ENCODE measurements around the gene PBX1. TPM values are rescaled to one million over a fixed set of nuclear protein-coding genes. Genes with fewer than 3 reads are reported as not detected.

The PBX1 gene
- polyA plus RNA-seq, 1 donor (not counting 4 experiments of a cell fraction or from before 2014, with no cell fraction given), result 2.2 TPM

GRCh38 chr1:164637461-164638375 lies 78.7 kb downstream of the PBX1 start:
- no peak overlapping the region for H3K9ac ChIP-seq (ENCODE audit: control insufficient read depth, extremely low read depth, insufficient read depth, low read length)

DNA sequence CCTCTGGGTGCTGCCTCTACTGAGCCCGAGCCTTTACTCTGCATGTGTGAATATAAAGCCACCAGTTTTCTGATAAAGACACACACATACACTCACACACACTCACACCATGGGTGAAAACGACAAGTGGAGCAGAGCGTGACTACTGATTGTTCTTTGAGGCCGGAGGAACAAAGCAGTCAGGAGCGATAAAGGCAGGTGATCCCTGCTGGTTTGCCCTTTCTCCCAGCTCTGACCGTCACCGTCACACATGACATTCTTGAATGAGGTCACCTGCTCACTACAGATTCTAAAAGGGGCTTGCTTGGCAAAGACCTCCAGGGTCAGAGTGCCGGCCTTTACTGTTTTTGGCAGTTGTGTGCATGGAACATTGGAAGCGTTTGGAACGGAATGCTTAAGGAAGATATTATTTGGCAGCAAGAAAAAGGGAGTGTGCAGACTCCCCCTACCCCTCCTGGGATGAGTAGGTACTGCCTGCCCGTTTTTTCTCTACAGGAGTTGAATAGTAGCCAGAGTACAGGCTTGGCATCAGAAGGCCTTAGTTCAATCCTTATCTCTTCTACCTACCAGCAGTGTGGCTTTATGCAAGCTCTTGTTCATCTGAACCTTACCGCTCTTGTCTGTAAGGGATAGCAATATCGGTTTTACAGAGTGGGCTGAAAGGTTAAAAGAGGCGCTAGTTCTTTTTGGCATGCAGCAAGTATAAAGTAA lies 79.7 kb downstream of the PBX1 start:
- H3K4me2 ChIP-seq (ENCODE audit: control insufficient read depth, extremely low read depth, insufficient read depth, low read depth, low read length), result no peak overlapping the region
- no peaks in the 10 kb centered on the region for H4K20me1 ChIP-seq (ENCODE audit: control insufficient read depth, extremely low read depth, insufficient read depth, low read length)
- no peak overlapping the region for H3K4me3 ChIP-seq (ENCODE audit: control insufficient read depth in 2 of 3, extremely low read depth in 1 of 3, insufficient read depth in 2 of 3, low read depth in 1 of 3, low read length in 3 of 3)
- H3K9ac ChIP-seq (ENCODE audit: control insufficient read depth, extremely low read depth, insufficient read depth, low read length), result no peak overlapping the region
- H3K9me1 ChIP-seq (ENCODE audit: control insufficient read depth, extremely low read depth, insufficient read depth, low read length), result peaks cover 3% of the 10 kb centered on the region
- no peaks in the 10 kb centered on the region for H3K9me3 ChIP-seq (ENCODE audit: control insufficient read depth, low read depth, low read length)
- DNase-seq (ENCODE audit: low read depth, low spot score) (no peak), FAIRE-seq (no peak)
- dilution Hi-C loops (cut with MboI; ENCODE audit: extremely low pct_ligation_motif_present, low sequenced_read_pairs), result no loop called here
- peaks cover 13% of the 10 kb centered on the region for H3K4me1 ChIP-seq (ENCODE audit: control insufficient read depth, extremely low read depth, insufficient read depth, low read length)
- no peaks in the 10 kb centered on the region for H3K36me3 ChIP-seq (ENCODE audit: control insufficient read depth in 2 of 2, extremely low read depth in 1 of 2, insufficient read depth in 2 of 2, low read length in 2 of 2)
- no peaks in the 10 kb centered on the region for H3K79me2 ChIP-seq (ENCODE audit: control insufficient read depth, insufficient read depth, low read length)
- H3K27ac ChIP-seq (ENCODE audit: control insufficient read depth, insufficient read depth, low read length), result no peak overlapping the region
- no peak for TF ChIP-seq CTCF (optimal IDR thresholded peaks at IDR 0.05 in 1 of 3, IDR thresholded peaks at IDR 0.05 in 1 of 3, conservative IDR thresholded peaks at IDR 0.05 in 1 of 3; ENCODE audit: extremely low read depth in 1 of 3, insufficient read depth in 2 of 3, low read length in 3 of 3)
- H2AFZ ChIP-seq (ENCODE audit: control insufficient read depth, low read length), result no peak overlapping the region
- no peaks in the 10 kb centered on the region for H3K27me3 ChIP-seq (ENCODE audit: control insufficient read depth, extremely low read depth, insufficient read depth, low read length)

More at GRCh38 chr1:164637461-164638375, 78.7 kb downstream of the PBX1 start:
- dilution Hi-C loops (cut with MboI; ENCODE audit: extremely low pct_ligation_motif_present, low sequenced_read_pairs), result no loop called here
- H3K4me2 ChIP-seq (ENCODE audit: control insufficient read depth, extremely low read depth, insufficient read depth, low read depth, low read length), result peak overlapping the region; percentile 42
- H3K27ac ChIP-seq (ENCODE audit: control insufficient read depth, insufficient read depth, low read length), result no peak overlapping the region
- no peaks in the 10 kb centered on the region for H3K27me3 ChIP-seq (ENCODE audit: control insufficient read depth, extremely low read depth, insufficient read depth, low read length)
- H2AFZ ChIP-seq (ENCODE audit: control insufficient read depth, low read length), result no peak overlapping the region
- no peak overlapping the region for H3K4me3 ChIP-seq (ENCODE audit: control insufficient read depth in 2 of 3, extremely low read depth in 1 of 3, insufficient read depth in 2 of 3, low read depth in 1 of 3, low read length in 3 of 3)
- peaks cover 13% of the 10 kb centered on the region for H3K4me1 ChIP-seq (ENCODE audit: control insufficient read depth, extremely low read depth, insufficient read depth, low read length)
- no peaks in the 10 kb centered on the region for H3K79me2 ChIP-seq (ENCODE audit: control insufficient read depth, insufficient read depth, low read length)
- no peaks in the 10 kb centered on the region for H3K9me3 ChIP-seq (ENCODE audit: control insufficient read depth, low read depth, low read length)
- H4K20me1 ChIP-seq (ENCODE audit: control insufficient read depth, extremely low read depth, insufficient read depth, low read length), result no peaks in the 10 kb centered on the region
- TF ChIP-seq EZH2 (IDR thresholded peaks at IDR 0.05; ENCODE audit: low read length) (no peak), CTCF (optimal IDR thresholded peaks at IDR 0.05 in 1 of 3, IDR thresholded peaks at IDR 0.05 in 1 of 3, conservative IDR thresholded peaks at IDR 0.05 in 1 of 3; ENCODE audit: extremely low read depth in 1 of 3, insufficient read depth in 2 of 3, low read length in 3 of 3) (no peak)
- FAIRE-seq, result peak; percentile 89
- no peaks in the 10 kb centered on the region for H3K36me3 ChIP-seq (ENCODE audit: control insufficient read depth in 2 of 2, extremely low read depth in 1 of 2, insufficient read depth in 2 of 2, low read length in 2 of 2)
- DNase-seq (ENCODE audit: low read depth, low spot score), result peak; percentile 50
- H3K9me1 ChIP-seq (ENCODE audit: control insufficient read depth, extremely low read depth, insufficient read depth, low read length), result peaks cover 3% of the 10 kb centered on the region
